ENCODE measurements around the gene DDX42. TPM values are rescaled to one million over a fixed set of nuclear protein-coding genes. Genes with fewer than 3 reads are reported as not detected.

DDX42 gene
- total RNA-seq, 1 experiment from 2014 or later, result 184 TPM

- Mint-ChIP-seq H3K36me3 (ENCODE audit: insufficient read depth in 1 of 3, low read depth in 3 of 3) (peaks cover 0 to 5% (median under 1%) of the 10 kb centered on the region in 3 experiments; a peak in 4 of 7 replicates), H3K4me3 (no peak overlapping the region; a peak in 1 of 5 replicates), H3K4me1 (peaks cover 2% of the 10 kb centered on the region in 2 experiments; a peak in 1 of 4 replicates), H3K27me3 (ENCODE audit: low read depth) (peaks cover 49% of the 10 kb centered on the region), H3K9me3 (peaks cover 5 to 10% of the 10 kb centered on the region in 2 experiments), H3K27ac (no peak overlapping the region)
- no peak overlapping the region for H4K8ac ChIP-seq (replicated peaks; ENCODE audit: insufficient read length, low read depth, low read length)
- H3K79me2 ChIP-seq (ENCODE audit: insufficient read depth, low read length), result no peaks in the 10 kb centered on the region
- no peak overlapping the region for H2BK20ac ChIP-seq (ENCODE audit: low read depth, low read length, poor library complexity, severe bottlenecking)
- no peak overlapping the region for H3K18ac ChIP-seq (ENCODE audit: insufficient read length, low read depth, low read length)
- H3K56ac ChIP-seq (ENCODE audit: insufficient read length, low read depth, low read length), result no peak overlapping the region
- H3K79me1 ChIP-seq (ENCODE audit: insufficient read depth, low read depth, low read length, poor library complexity, severe bottlenecking), result no peaks in the 10 kb centered on the region
- H4K5ac ChIP-seq (ENCODE audit: insufficient read length, low read depth, low read length), result no peak overlapping the region
- H2BK15ac ChIP-seq (ENCODE audit: low read depth, low read length), result no peak overlapping the region
- H2BK5ac ChIP-seq (ENCODE audit: insufficient read length, low read length), result no peak overlapping the region
- no peak overlapping the region for H3K14ac ChIP-seq (ENCODE audit: insufficient read depth, low read length)
- no peak overlapping the region for H2AK5ac ChIP-seq (ENCODE audit: insufficient read length, low read length)
- H3K4me1 ChIP-seq (ENCODE audit: insufficient read depth, low read length), result no peaks in the 10 kb centered on the region
- no peaks in the 10 kb centered on the region for H4K20me1 ChIP-seq (ENCODE audit: control insufficient read depth, insufficient read depth, insufficient read length)
- no peak overlapping the region for H3K9ac ChIP-seq (ENCODE audit: extremely low read depth, insufficient read length, low read length)
- H3K27ac ChIP-seq (ENCODE audit: insufficient read length, low read depth, low read length), result no peak overlapping the region
- no peaks in the 10 kb centered on the region for H3K23me2 ChIP-seq (ENCODE audit: insufficient read length, low read depth, low read length, poor library complexity, severe bottlenecking)
- DNase-seq, result no peak
- H2AFZ ChIP-seq (ENCODE audit: low read length), result no peak overlapping the region
- H4K91ac ChIP-seq (ENCODE audit: insufficient read length, low read depth, low read length), result no peak overlapping the region
- TF ChIP-seq CTCF (conservative IDR thresholded peaks at IDR 0.05), result no peak
- H3K9me3 ChIP-seq (ENCODE audit: control insufficient read depth, low read depth, low read length), result no peaks in the 10 kb centered on the region
- no peak overlapping the region for H2BK12ac ChIP-seq (ENCODE audit: insufficient read length, low read depth, low read length)
- no peak overlapping the region for H3T11ph ChIP-seq (ENCODE audit: low read length)
- no CpG with 5 or more reads among the region's 2 CpGs for WGBS (ENCODE audit: extremely low coverage, insufficient read length, low lambda C conversion rate)
- H3K27me3 ChIP-seq (ENCODE audit: insufficient read depth, low read length), result no peaks in the 10 kb centered on the region; the same call in 1 of the 2 replicates
- no peak overlapping the region for H3K23ac ChIP-seq (ENCODE audit: insufficient read length, low read depth, low read length)
- no peak overlapping the region for H2BK120ac ChIP-seq (ENCODE audit: low read depth, low read length, poor library complexity, severe bottlenecking)
- no peak overlapping the region for H3K4me2 ChIP-seq (ENCODE audit: insufficient read depth, insufficient read length, low read length)
- no peak overlapping the region for H3K4ac ChIP-seq (ENCODE audit: low read depth, low read length)
Measured at GRCh38 chr17:63853260-63853659, 79.3 kb downstream of the DDX42 start.
